Hepatocyte (in vitro differentiated cells): ENCODE results near the gene COQ10A. TPM values are rescaled to one million over a fixed set of nuclear protein-coding genes. Genes with fewer than 3 reads are reported as not detected.

ENCODE experiments used
- DNase-seq: peaks from one replicate; pipeline ENCODE4 v3.0.0-alpha.2; 2016; ENCODE audit warnings: low spot score
- H2AFZ ChIP-seq: fragments of 200-600 bp; sonication (generic); 2 replicates; pipeline ENCODE4 v1.6.0; 2016; ENCODE audit warnings: antibody characterized with exemption, mild to moderate bottlenecking
- H3K27ac ChIP-seq: fragments of 200-600 bp; sonication (generic); 2 replicates; pipeline ENCODE4 v1.5.1; 2016; ENCODE audit warnings: mild to moderate bottlenecking
- H3K27me3 ChIP-seq: fragments of 200-600 bp; sonication (generic); 2 replicates; pipeline ENCODE4 v1.6.1; 2016
- H3K36me3 ChIP-seq: fragments of 200-600 bp; sonication (generic); replicated peaks from 2 replicates; pipeline ENCODE4 v1.5.1; 2016; ENCODE audit warnings: low read depth; ENCODE audit not compliant: insufficient read depth
- H3K4me1 ChIP-seq: fragments of 200-600 bp; sonication (generic); 2 replicates; pipeline ENCODE4 v1.5.1; 2016; ENCODE audit warnings: mild to moderate bottlenecking, moderate library complexity; ENCODE audit not compliant: insufficient read depth
- H3K4me2 ChIP-seq: fragments of 200-600 bp; sonication (generic); 2 replicates; pipeline ENCODE4 v1.6.0; 2016
- H3K4me3 ChIP-seq: fragments of 200-600 bp; sonication (generic); 2 replicates; pipeline ENCODE4 v1.5.1; 2016; ENCODE audit warnings: mild to moderate bottlenecking
- H3K79me2 ChIP-seq: fragments of 200-600 bp; sonication (generic); 2 replicates; pipeline ENCODE4 v1.6.0; 2017; ENCODE audit warnings: mild to moderate bottlenecking
- H3K9me2 ChIP-seq: fragments of 200-600 bp; sonication (generic); replicated peaks from 2 replicates; pipeline ENCODE4 v1.6.0; 2017; ENCODE audit warnings: mild to moderate bottlenecking; ENCODE audit not compliant: insufficient read depth
- H3K9me3 ChIP-seq: fragments of 200-600 bp; sonication (generic); 2 replicates; pipeline ENCODE4 v1.5.1; 2016; ENCODE audit warnings: low read depth, mild to moderate bottlenecking
- H4K20me1 ChIP-seq: fragments of 200-600 bp; sonication (generic); 2 replicates; pipeline ENCODE4 v1.6.0; 2016; ENCODE audit warnings: mild to moderate bottlenecking; ENCODE audit not compliant: insufficient read depth, poor library complexity, severe bottlenecking
- CTCF ChIP-seq: fragments of 200-600 bp; sonication (generic); IDR thresholded peaks from 2 replicates; pipeline ENCODE4 v1.5.1; 2016; ENCODE audit warnings: antibody characterized with exemption, mild to moderate bottlenecking; ENCODE audit not compliant: poor library complexity
- EZH2 ChIP-seq: fragments of 200-600 bp; sonication (generic); IDR thresholded peaks from 2 replicates; pipeline ENCODE4 v1.6.1; 2016; ENCODE audit warnings: antibody characterized with exemption, mild to moderate bottlenecking, borderline replicate concordance
- EZH2phosphoT487 ChIP-seq: fragments of 200-600 bp; sonication (generic); IDR thresholded peaks from one replicate; pipeline ENCODE4 v1.6.1; 2018; ENCODE audit warnings: antibody characterized with exemption, mild to moderate bottlenecking, low read depth, moderate library complexity; ENCODE audit not compliant: unreplicated experiment, severe bottlenecking
- WGBS: methylation state at CpG from one replicate; pipeline ENCODE4 v1.1.6; 2016; ENCODE audit warnings: low lambda C conversion rate; ENCODE audit errors: missing lambda C conversion rate; 5-methylcytosine and 5-hydroxymethylcytosine counted together
- polyA plus RNA-seq: library from polyadenylated mRNA; unstranded; fragments of >200 nt; fragmentation: Nextera tagmentation; extraction: Ambion mirVana; gene quantifications from 2 replicates; pipeline ENCODE4 v1.2.1, GENCODE V29; 2016
- total RNA-seq: library from RNA; depleted of rRNA; stranded (reverse); fragments of >200 nt; gene quantifications from 2 replicates; pipeline ENCODE4 v1.2.3, GENCODE V29; 2014

COQ10A gene
- total and polyA plus RNA-seq, 2 experiments from 2014 or later, result 8.2 to 10.7 TPM

DNA sequence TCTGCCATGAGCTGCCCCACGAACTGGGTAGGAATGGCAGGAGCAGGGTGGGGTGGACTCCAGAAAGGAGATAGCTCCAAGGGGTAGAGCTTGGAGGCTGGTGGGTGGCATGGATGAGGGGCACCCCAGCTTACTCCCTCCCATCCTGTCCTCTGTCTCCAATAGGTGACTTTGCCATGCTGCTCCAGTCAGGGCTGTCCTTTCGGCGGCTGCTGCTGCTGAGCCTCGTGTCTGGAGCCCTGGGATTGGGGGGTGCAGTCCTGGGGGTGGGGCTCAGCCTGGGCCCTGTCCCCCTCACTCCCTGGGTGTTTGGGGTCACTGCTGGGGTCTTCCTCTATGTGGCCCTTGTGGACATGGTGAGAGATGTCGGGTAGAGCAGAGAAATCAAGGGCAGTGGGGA, 29.8 kb upstream of the COQ10A start:
- Histone ChIP-seq H3K4me1 (peaks cover 3% of the 10 kb centered on the region), H4K20me1 (no peaks in the 10 kb centered on the region), H2AFZ (no peak overlapping the region), H3K27me3 (no peaks in the 10 kb centered on the region), H3K9me3 (no peaks in the 10 kb centered on the region), H3K9me2 (no peaks in the 10 kb centered on the region), H3K36me3 (no peaks in the 10 kb centered on the region), H3K79me2 (peaks cover 11% of the 10 kb centered on the region), H3K4me3 (no peak overlapping the region), H3K27ac (no peak overlapping the region), H3K4me2 (no peak overlapping the region)
- 96% methylated on average over 5 of the region's 5 CpGs for WGBS
- no peak for TF ChIP-seq EZH2phosphoT487
- no peak for TF ChIP-seq CTCF
- TF ChIP-seq EZH2, result no peak
- DNase-seq, result no peak

DNA sequence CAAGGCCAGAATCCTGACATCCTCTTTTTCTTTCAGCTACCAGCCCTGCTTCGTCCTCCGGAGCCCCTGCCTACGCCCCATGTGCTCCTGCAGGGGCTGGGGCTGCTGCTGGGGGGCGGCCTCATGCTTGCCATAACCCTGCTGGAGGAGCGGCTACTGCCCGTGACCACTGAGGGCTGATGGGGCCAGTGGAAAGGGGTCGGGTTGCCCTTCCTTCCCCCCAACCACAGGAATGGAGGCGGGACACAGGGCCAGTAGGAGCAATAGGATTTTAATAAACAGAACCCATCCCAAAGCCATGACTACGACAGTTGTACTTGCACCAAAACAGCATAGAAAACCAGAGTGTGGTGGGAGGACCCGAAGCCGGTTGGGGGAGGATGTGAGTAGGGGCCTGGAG, 29.2 kb upstream of the COQ10A start:
- Histone ChIP-seq H3K9me3 (no peaks in the 10 kb centered on the region), H4K20me1 (no peaks in the 10 kb centered on the region), H3K79me2 (peaks cover 7% of the 10 kb centered on the region), H3K27ac (no peak overlapping the region), H3K4me1 (no peaks in the 10 kb centered on the region), H3K4me2 (no peak overlapping the region), H3K27me3 (no peaks in the 10 kb centered on the region), H3K36me3 (no peaks in the 10 kb centered on the region), H3K4me3 (no peak overlapping the region), H3K9me2 (no peaks in the 10 kb centered on the region), H2AFZ (no peak overlapping the region)
- 82% methylated on average over 11 of the region's 11 CpGs for WGBS
- TF ChIP-seq EZH2phosphoT487 (no peak), CTCF (no peak), EZH2 (no peak)
- DNase-seq, result no peak

GRCh38 chr12:56241424-56242303, 25.1 kb upstream of the COQ10A start:
- H3K27me3 ChIP-seq, result no peaks in the 10 kb centered on the region
- no peaks in the 10 kb centered on the region for H3K79me2 ChIP-seq
- H3K9me3 ChIP-seq, result no peaks in the 10 kb centered on the region
- no peaks in the 10 kb centered on the region for H3K4me1 ChIP-seq
- no peak overlapping the region for H2AFZ ChIP-seq
- H4K20me1 ChIP-seq, result no peaks in the 10 kb centered on the region
- H3K4me3 ChIP-seq, result no peak overlapping the region
- WGBS, result 88% methylated on average over 9 of the region's 9 CpGs
- H3K36me3 ChIP-seq, result no peaks in the 10 kb centered on the region
- no peak overlapping the region for H3K27ac ChIP-seq
- DNase-seq, result no peak
- no peaks in the 10 kb centered on the region for H3K9me2 ChIP-seq
- TF ChIP-seq EZH2phosphoT487, result no peak
- no peak overlapping the region for H3K4me2 ChIP-seq

DNA sequence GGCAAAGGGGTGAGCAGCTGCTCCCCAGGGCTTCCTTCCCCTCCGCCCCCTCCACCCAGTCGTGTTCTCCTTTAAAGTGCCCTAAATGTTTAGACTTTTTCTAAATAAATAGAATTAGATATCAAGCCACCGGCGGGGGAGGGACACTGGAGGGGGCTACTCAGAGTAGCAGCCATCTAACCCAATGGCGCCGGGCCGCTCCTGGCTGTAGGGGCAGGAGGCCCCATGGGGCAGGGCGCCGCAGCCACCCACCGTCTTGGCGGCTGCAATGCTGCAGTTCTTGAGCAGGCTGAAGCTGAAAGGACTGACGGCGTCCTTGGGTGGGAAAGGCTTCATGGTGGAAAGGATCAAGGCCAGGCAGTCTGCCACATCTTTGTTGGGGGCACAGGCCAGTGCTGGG, 23.8 kb upstream of the COQ10A start:
- TF ChIP-seq EZH2, result no peak
- TF ChIP-seq CTCF, result no peak
- no peak for TF ChIP-seq EZH2phosphoT487
- Histone ChIP-seq H3K9me3 (no peaks in the 10 kb centered on the region), H3K9me2 (no peaks in the 10 kb centered on the region), H3K36me3 (no peaks in the 10 kb centered on the region), H3K4me1 (no peaks in the 10 kb centered on the region), H3K79me2 (no peaks in the 10 kb centered on the region), H3K4me2 (no peak overlapping the region), H3K4me3 (no peak overlapping the region), H3K27me3 (no peaks in the 10 kb centered on the region), H3K27ac (no peak overlapping the region), H4K20me1 (no peaks in the 10 kb centered on the region), H2AFZ (no peak overlapping the region)
- 99% methylated on average over 13 of the region's 13 CpGs for WGBS
- DNase-seq, result no peak
